Upper lobe of left lung (tissue), 6 donors: ENCODE results near the gene RPL28. TPM values are rescaled to one million over a fixed set of nuclear protein-coding genes. Genes with fewer than 3 reads are reported as not detected.
"Not testable (repeated sequence)": the region's sequence is repeated elsewhere in the genome, so short reads cannot be mapped to it uniquely, and the experiment has no call there.

Source experiments
- ATAC-seq, 2 donors: fragments of 200-7000 bp; cut with Tn5 transposase; one replicate each; pipeline ENCODE4 v1.9.1; 2022; ENCODE audit warnings: mild to moderate bottlenecking in 2 of 2, moderate library complexity in 2 of 2; ENCODE audit not compliant: low FRiP score in 2 of 2
- DNase-seq, 2 donors: peaks; one replicate each; pipeline ENCODE4 v3.0.0-alpha.2; 2019 to 2020
- H3K27ac ChIP-seq, 4 donors: fragments of 200-600 bp; sonication (generic); one replicate each; pipeline ENCODE4 v1.5.1; 2016 to 2019
- H3K27me3 ChIP-seq, 4 donors: fragments of 200-600 bp; sonication (generic); one replicate each; pipeline ENCODE4 v1.5.1; 2017 to 2019
- H3K36me3 ChIP-seq, 4 donors: fragments of 200-600 bp; sonication (generic); one replicate each; pipeline ENCODE4 v1.5.1; 2016 to 2019
- H3K4me1 ChIP-seq, 4 donors: fragments of 200-600 bp; sonication (generic); one replicate each; pipeline ENCODE4 v1.5.1; 2018 to 2019
- H3K4me3 ChIP-seq, 4 donors: fragments of 200-600 bp; sonication (generic); one replicate each; pipeline ENCODE4 v1.5.1; 2017 to 2019; ENCODE audit warnings: mild to moderate bottlenecking in 2 of 4, moderate library complexity in 1 of 4
- H3K9me3 ChIP-seq, 4 donors: fragments of 200-600 bp; sonication (generic); one replicate each; pipeline ENCODE4 v1.5.1; 2018 to 2019
- EP300 ChIP-seq, 4 donors: sonication (generic); formaldehyde crosslinking; IDR thresholded peaks; one replicate each; pipeline ENCODE4 v1.5.1; 2017; ENCODE audit warnings: antibody characterized with exemption in 4 of 4, control low read depth in 2 of 4
- POLR2A ChIP-seq, 4 donors: fragments of 450-650 bp; IDR thresholded peaks; one replicate each; pipeline ENCODE4 v1.5.1; 2016 to 2017; ENCODE audit warnings: antibody characterized with exemption in 4 of 4, mild to moderate bottlenecking in 2 of 4
- POLR2AphosphoS5 ChIP-seq, 2 donors: sonication (generic); formaldehyde crosslinking; IDR thresholded peaks; one replicate each; pipeline ENCODE4 v1.5.1; 2017; ENCODE audit warnings: antibody characterized with exemption in 2 of 2
- WGBS, 2 donors: methylation state at CpG; one replicate each; pipeline ENCODE4 v1.1.5; 2017 to 2018; 5-methylcytosine and 5-hydroxymethylcytosine counted together
- total RNA-seq, 6 donors: library from RNA; depleted of rRNA in 4 of 6; stranded (reverse); fragments of >200 nt in 4 of 6; gene quantifications; one replicate each; pipeline versions ENCODE4 v1.1.0 to v1.2.1, GENCODE V29; 2016 to 2021
- TF ChIP-seq, protein P1 (sequence below), 6 experiments: fragments of 450-650 bp in 4 of 6; fragments of 200-600 bp in 2 of 6; sonication (generic) in 2 of 6; IDR thresholded peaks; one replicate each; pipeline ENCODE4 v1.5.1; 2016 to 2019; ENCODE audit warnings: antibody characterized with exemption in 6 of 6
- donor health status: DM: no; HTN: no; CAD: no; lungs with moderate emphysema.
- donor health status: DM: no; HTN: yes; CAD: no; lungs with severe emphysema.

Gene RPL28
- total RNA-seq, 6 donors from 2014 or later, result 308 to 1,892 (median 534) TPM

DNA sequence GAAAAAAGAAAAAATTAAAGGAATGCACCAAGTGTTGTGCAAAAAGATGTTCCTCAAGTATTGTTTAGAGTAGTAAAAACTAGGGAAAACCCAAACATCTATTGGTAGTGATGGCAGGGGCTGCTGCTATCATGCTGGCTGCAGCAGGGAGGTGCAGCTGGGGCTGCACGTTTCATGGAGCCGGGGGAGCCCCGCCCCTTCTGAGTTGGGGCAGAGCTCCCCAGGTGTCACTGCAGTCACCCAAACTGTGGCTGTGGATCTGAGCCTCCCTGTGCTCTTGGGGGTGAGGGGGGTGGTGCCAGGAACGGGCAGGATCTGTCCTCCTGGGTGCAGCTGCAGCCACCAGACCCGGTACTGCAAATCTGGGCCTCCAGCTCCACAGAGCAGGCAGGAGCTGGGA lies 33.4 kb downstream of the RPL28 start:
- no peak for ATAC-seq
- Histone ChIP-seq H3K27me3 (no peaks in the 10 kb centered on the region), H3K4me1 (no peaks in the 10 kb centered on the region), H3K9me3 (no peaks in the 10 kb centered on the region), H3K27ac (no peak overlapping the region), H3K36me3 (no peaks in the 10 kb centered on the region), H3K4me3 (no peak overlapping the region)
- DNase-seq, result no peak
- 59 to 73% methylated on average over 3 to 5 of the region's 5 CpGs for WGBS, 2 donors
- TF ChIP-seq, protein P1, sequence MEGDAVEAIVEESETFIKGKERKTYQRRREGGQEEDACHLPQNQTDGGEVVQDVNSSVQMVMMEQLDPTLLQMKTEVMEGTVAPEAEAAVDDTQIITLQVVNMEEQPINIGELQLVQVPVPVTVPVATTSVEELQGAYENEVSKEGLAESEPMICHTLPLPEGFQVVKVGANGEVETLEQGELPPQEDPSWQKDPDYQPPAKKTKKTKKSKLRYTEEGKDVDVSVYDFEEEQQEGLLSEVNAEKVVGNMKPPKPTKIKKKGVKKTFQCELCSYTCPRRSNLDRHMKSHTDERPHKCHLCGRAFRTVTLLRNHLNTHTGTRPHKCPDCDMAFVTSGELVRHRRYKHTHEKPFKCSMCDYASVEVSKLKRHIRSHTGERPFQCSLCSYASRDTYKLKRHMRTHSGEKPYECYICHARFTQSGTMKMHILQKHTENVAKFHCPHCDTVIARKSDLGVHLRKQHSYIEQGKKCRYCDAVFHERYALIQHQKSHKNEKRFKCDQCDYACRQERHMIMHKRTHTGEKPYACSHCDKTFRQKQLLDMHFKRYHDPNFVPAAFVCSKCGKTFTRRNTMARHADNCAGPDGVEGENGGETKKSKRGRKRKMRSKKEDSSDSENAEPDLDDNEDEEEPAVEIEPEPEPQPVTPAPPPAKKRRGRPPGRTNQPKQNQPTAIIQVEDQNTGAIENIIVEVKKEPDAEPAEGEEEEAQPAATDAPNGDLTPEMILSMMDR (IDR thresholded peaks at IDR 0.05), result no peak
- no peak for TF ChIP-seq EP300 (IDR thresholded peaks at IDR 0.05)
- TF ChIP-seq POLR2AphosphoS5 (IDR thresholded peaks at IDR 0.05), result no peak
- TF ChIP-seq POLR2A (IDR thresholded peaks at IDR 0.05), result no peak

DNA sequence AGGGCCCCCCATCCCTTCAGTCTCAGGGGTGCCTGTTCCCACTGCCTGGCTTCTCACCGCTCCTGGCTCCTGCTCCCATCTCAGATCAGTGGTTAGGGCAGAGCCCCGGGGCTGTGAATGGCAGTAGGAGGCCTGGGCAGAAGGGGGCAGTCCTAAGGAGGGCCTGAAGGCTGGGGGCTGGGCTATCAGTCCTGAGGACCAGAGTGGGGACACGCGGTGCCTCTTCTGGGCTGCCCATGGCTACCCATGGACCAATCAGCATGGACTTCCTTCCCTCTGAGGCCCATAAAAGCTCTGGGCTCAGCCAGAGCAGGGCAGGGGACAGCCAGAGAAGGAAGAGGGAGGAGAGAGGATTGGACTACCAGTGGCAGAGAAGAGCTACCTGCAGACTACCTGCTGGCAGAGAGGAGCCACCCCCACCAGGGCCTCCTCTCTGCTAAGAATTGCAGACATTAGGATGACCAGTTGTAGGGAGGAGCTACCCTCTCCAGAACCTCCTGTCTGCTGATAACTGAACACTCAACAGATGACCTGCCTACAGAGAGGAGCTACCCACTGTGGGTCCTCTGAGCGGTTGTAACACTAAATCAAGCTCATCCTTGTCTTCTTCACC lies 34.0 kb downstream of the RPL28 start:
- Histone ChIP-seq H3K9me3 (no peaks in the 10 kb centered on the region), H3K36me3 (no peaks in the 10 kb centered on the region), H3K27ac (no peak overlapping the region), H3K27me3 (no peaks in the 10 kb centered on the region), H3K4me1 (no peaks in the 10 kb centered on the region), H3K4me3 (no peak overlapping the region)
- no peak for DNase-seq
- no peak for TF ChIP-seq EP300 (IDR thresholded peaks at IDR 0.05)
- TF ChIP-seq, protein P1 (IDR thresholded peaks at IDR 0.05), result no peak
- no peak for TF ChIP-seq POLR2AphosphoS5 (IDR thresholded peaks at IDR 0.05)
- no peak for TF ChIP-seq POLR2A (IDR thresholded peaks at IDR 0.05)
- WGBS, 2 donors, result 60 to 70% methylated on average over 1 to 5 of the region's 5 CpGs
- ATAC-seq, result no peak

DNA sequence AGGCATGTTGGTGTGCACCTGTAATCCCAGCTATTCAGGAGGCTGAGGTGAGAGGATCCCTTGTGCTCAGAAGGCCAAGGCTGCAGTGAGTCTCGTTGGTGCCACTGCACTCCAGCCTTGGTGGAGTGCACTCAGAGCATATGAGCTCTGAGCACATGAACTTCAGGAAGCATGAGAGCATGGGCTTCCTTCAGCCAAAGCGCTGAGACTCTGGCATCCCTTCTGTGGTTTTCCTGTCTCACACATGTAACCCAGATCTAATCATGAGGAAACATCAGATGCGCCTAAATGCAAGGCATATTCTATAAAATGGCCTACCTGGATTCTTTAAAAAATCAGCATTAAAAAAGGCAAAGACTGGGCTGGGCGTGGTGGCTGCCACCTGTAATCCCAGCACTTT lies 35.5 kb downstream of the RPL28 start:
- H3K4me3 ChIP-seq, ATAC-seq, H3K9me3 ChIP-seq, DNase-seq, H3K27me3 ChIP-seq, H3K27ac ChIP-seq, H3K4me1 ChIP-seq, H3K36me3 ChIP-seq: not testable (repeated sequence)
- WGBS, 2 donors, result 43 to 45% methylated on average over 3 to 4 of the region's 4 CpGs

DNA sequence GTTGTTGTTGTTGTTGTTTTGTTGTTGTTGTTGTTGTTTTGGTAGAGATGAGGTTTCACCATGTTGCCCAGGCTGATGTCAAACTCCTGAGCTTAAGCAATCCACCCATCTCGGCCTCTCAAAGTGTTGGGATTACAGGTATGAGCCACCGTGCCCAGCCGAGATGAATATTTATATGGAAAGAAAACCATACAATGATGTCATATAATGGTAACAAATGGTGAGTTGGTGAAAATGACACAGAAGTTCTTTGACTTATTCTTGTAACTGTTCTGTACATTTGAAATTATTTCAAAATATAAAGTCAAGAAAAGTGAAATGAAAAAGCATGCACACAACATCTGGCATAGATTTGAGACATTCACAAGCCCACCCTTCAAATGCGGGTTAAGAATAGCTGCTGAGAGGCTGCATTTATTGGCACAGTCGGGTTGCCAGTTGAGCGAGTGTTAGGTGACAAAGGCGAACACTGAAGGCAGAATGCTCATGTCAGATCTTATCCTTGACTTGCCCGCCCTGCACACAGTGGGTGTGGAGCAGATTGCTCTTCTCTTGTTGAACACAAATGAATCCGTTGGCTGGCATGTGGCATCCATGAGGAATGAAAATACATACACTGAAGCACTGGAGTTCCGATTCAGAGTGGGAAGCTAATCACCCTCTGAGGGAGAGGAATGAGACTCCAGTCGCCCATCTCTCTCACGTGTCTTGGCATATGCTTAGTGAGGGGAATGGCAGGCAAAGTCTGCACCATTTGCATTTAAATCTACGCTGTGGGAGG lies 37.7 kb downstream of the RPL28 start:
- Histone ChIP-seq H3K9me3 (no peaks in the 10 kb centered on the region), H3K27me3 (no peaks in the 10 kb centered on the region), H3K27ac (no peak overlapping the region), H3K4me1 (no peaks in the 10 kb centered on the region), H3K36me3 (no peaks in the 10 kb centered on the region), H3K4me3 (no peak overlapping the region)
- TF ChIP-seq POLR2AphosphoS5 (IDR thresholded peaks at IDR 0.05), result no peak
- TF ChIP-seq, protein P1 (IDR thresholded peaks at IDR 0.05), result no peak
- no peak for TF ChIP-seq EP300 (IDR thresholded peaks at IDR 0.05)
- TF ChIP-seq POLR2A (IDR thresholded peaks at IDR 0.05), result no peak
- 73 to 77% methylated on average over 13 of the region's 13 CpGs for WGBS, 2 donors
- DNase-seq (no peak), ATAC-seq (no peak)

DNA sequence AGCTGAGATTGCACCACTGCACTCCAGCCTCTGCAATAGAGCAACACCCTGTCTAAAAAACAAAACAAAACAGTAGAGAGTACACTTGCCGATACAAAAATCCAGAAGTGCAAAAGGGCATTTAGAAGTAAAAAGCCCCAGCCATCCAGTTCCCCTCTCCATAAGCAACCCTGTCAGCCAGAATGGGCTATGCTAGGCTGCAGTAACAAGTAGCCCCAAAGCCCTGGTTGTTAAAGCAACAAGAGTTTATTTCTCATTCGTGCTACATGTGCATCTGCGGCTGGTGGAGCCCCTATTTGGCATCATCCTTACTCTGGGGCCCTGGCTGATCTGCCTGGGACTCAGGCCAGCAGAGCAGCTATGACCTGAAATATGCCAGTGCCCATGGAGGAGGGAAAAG lies 38.8 kb downstream of the RPL28 start:
- ATAC-seq, result no peak
- H3K27me3 ChIP-seq, result peaks cover 0 to 5% (median 0%) of the 10 kb centered on the region in 4 donors
- H3K4me1 ChIP-seq, result no peaks in the 10 kb centered on the region
- H3K9me3 ChIP-seq, result no peaks in the 10 kb centered on the region
- no peak overlapping the region for H3K4me3 ChIP-seq
- WGBS, 2 donors, result 82 to 84% methylated on average over 3 of the region's 3 CpGs
- TF ChIP-seq POLR2AphosphoS5 (IDR thresholded peaks at IDR 0.05), result no peak
- TF ChIP-seq, protein P1 (IDR thresholded peaks at IDR 0.05), result no peak
- no peak for TF ChIP-seq POLR2A (IDR thresholded peaks at IDR 0.05)
- no peak for TF ChIP-seq EP300 (IDR thresholded peaks at IDR 0.05)
- H3K36me3 ChIP-seq, result no peaks in the 10 kb centered on the region
- H3K27ac ChIP-seq, result no peak overlapping the region
- no peak for DNase-seq
